SHP77 treated with DMSO at 0.1 percent for 48 hours (cell line): ENCODE data around the gene SHOC2.

Experiments used
- DNase-seq: peaks from one replicate; lab custom pipeline; 2025; lab: John Stamatoyannopoulos, UW

SHOC2 gene

DNA sequence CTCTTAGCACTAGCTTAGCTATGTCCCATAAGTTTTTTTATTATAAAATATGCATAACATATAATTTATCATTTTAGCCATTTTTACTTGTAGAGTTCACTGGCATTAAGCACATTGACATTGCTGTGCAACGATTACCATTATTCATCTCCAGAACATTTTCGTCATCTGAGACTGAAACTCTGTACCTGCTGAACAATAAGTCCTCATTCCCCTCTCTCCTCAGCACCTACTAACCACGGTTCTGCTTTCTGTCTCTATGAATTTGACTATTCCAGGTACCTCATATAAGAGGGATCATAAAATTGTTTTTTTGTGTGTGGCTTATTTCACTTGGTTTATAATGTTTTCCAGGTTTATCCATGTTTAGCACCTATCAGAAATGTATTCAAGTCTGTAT, 64.1 kb downstream of the SHOC2 start:
- no peak for DNase-seq

DNA sequence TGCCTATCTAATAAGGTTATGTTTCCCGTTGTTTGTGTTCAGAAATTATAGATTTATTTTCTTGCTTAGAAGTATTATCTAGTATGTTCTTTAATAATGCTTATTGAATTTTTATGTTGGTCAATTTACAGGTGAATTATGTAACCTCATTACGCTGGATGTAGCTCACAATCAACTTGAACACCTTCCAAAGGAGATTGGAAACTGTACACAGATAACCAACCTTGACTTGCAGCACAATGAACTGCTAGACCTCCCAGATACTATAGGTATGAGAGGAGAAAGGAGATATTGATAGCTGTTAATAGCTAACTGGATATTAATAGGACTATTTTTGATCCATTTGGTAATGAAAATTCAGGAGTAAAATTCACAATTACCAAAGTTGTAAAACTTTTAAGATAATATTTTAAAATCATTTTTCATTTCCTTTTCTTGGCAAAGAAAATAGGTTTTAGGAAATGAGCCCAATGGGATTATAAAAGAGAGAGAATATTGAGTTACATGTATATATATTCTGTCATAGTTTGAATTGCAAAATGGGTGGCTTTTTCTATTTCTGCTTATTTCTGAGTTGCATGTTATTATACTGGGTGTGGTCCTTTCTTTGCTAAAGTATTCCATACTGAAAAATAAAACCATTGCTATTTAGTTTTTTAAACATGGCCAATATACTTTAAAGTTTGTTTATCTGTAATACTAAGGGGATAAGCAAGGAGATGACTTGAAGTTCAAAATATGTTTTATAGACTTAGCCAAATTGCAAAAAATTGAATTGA, 66.3 kb downstream of the SHOC2 start:
- DNase-seq = no peak

DNA sequence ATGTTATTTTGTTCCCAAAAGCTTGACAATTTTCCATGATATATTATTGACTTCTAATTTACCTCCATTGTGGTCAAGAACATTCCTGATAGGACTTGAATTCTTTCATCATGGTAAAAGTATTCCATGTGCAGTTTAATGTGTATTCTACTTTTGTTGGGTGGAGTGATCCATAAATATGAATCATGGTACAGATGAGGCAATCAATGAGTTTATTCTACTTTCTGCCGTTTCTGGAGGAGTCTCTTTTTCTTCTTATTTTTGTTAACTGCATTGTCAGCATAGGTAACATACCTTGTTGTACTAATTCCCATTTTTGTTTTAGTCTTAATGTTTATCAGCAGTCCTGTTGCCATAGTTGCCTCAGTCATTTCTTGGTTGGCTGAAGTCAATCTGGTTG, 69.6 kb downstream of the SHOC2 start:
- no peak for DNase-seq

DNA sequence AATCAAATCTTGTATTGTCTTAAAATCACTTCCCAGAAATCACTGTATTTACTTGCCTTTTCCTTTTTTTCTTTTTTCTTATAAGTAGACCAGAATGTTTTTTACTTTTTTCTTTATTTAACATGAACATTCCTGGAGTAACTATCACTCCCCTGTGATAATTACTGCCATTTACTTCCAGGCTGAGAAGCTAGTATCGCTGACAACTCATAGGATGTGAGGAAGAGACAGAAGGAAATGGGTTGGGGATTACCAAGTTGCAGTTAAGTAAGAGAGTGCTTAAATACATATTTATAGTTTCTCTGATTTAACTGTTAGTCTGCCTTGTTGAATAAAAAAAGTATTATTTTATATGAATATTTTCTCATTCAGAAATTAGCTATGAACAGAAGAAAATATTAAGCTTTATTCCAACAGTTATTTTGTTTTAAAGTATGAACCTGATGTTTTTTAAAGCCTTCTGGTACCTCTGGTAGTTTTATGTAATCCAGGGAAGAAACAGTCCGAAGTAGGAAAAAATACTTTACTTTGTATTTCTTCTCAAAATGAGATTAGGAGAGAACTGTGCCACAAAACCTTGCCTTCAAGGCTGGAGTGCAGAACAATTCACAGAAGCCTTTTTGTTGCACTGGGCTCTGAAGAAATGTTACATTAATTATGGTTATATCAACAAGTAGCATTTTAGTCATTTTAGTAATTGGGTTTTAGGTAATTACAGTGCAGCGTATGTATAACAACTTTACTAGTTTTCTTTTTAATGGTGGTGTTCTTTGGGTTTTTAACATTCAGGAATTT, 72.8 kb downstream of the SHOC2 start:
- DNase-seq = no peak

DNA sequence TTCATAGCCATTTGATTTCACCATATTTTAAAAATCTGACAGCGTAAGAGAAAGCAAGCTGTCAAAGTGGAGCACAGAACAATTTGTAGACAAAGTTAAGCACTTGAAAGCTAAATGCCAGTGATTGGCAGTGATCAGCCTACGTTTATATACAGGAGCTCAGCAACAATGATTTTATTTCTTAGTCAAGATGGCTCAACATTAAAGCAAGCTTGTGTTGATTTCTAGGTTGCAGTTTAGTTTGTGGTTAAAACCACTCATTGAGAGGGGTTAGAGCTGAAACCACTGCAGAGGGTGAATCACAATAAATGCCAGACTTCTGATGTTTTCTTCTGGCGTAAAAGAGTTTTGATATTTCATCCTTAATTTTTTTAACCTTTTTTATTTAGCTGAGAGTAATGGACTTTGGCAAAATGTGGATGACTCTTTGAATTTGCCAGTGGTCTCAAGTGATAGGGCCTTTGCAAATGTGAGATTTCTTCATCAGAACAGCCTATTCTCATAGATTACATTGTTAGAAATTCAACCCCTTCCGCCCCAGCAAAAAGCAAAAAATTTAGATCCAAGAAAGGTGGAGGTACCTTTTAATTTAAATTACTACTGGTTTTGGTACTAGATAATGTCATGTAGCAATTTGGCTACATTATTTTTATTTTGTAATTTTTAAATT, 73.8 kb downstream of the SHOC2 start:
- DNase-seq = no peak

DNA sequence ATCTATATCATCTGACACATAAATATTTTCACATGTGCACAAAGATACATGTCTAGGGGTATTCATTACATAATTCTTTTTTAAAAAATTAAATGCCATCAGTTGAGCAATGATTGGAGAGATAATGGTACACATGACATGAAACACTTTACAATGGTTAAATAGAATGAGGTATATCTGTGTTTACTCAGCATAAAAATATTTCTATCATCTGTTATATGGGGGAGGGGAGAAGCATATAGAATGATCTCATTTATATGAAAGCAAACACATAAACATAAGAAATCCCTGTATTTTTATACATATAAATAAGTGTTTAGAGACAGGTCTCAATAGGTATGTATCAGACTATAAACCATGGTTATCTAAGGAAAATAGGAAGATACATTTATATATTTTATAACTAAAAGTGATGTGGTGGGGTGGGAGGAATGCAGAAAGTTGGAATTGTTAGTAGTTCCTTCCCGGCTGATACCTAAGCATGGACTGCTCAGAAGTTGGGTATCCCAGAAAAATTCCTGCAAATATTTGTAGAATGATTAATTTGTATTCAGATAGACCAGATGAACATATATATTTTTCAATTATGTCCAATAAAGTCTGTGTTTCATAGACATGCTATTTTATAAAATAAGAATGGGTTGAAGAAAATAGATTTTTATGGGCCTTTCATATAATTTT, 75.1 kb downstream of the SHOC2 start:
- DNase-seq = no peak

DNA sequence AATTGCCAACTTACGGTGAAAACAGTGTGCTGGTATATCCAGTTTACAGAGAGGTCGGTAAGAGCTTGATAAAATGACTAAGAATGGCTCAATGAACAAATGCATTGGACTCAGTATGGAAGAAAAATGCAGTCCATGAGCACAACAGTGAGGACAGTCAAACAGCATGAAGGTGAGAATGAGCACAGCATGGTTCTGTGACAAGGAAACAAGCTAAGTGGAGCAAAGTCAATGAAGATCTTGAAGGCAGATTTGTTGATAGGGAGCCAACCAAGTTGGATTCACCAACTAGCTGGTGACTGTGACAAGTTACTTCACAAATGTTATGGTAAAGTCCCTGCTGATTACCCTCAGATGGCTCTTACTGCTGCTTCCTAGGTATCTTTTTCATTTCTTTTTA, 75.9 kb downstream of the SHOC2 start:
- no peak for DNase-seq

DNA sequence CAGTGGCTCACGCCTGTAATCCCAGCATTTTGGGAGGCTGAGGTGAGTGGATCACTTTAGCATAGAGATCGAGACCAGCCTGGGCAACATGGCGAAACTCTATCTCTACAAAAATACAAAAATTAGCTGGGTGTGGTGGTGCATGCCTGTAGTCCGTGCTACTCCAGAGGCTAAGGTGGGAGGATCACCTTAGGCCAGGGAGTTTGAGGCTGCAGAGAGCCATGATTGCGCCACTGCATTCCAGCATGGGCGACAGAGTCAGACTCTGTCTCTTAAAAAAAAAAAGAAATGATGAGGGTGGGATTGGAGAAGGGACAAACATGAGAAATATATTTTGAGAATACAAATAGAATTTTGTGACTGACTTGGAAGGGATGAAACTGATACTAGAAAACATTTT, 76.9 kb downstream of the SHOC2 start:
- no peak for DNase-seq

DNA sequence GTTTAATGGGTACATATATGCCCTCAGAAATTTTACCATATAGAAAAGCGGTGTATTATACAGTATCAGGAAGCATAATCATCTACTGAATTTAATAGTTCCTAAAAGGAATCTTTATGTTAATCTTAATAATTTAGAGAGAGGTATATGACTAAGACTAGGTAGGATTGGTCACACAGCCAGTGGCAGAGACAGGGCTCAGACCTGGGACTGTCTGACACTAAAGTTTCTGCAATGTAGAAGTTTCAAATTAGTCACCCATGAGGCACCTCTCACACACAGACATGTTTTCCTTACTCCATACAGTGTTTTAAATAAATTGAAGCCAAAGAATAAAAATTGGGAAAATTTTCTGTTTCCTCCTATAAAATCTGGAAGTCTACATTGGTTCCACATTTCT, 84.6 kb downstream of the SHOC2 start:
- DNase-seq = no peak

DNA sequence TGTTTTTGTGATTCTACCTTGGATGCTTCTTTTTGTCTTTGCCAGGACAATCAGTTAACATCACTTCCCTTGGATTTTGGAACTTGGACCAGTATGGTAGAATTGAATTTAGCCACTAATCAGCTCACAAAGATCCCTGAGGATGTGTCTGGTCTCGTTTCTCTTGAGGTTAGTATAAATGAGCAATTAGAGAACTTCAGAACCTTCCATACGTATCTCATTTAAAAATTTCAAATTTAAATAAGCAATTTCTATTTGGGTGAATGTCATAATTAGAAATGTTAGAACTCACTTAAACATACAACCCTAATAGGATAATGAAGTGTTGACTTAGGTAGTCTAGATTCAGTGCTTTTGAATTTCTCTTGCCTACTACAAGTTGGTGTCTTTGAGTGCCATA, 88.1 kb downstream of the SHOC2 start:
- DNase-seq = no peak

DNA sequence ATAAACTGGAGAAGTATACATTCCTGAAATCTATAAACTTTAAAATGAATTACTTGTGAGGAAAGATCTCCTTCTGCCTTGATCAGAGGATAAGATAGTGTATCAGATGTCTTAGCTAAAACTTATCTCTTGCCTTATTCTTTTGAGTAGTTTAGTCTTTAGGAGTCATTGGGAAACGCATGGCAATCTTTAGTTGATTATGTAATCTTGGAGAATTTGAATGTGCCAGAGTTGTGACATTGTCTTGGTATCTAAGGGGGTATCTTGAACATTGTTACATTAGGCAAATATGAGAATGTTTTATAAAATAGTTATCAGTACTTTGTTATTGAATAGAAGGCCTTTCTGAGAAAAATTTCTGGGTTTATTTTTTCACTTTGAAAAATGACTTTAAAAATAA, 95.8 kb downstream of the SHOC2 start:
- DNase-seq = no peak

DNA sequence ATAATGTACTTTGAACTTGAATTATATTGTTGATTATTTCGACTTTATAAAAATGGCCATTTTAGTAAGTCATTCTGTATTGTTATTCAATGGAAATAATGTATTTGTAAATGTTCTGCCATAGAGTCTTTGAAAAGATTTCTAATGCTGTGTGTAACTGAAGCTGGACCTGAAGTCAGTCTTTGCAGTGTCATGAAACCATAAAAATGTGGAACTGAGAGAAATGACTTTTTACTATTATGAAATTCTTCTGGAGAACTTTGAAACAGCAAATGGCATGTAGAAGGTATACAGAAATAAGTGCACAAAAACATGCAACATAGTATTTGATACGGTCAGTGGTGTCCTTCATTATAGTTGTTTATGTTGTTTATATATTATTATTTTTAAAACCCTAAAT, 97.7 kb downstream of the SHOC2 start:
- DNase-seq = no peak

DNA sequence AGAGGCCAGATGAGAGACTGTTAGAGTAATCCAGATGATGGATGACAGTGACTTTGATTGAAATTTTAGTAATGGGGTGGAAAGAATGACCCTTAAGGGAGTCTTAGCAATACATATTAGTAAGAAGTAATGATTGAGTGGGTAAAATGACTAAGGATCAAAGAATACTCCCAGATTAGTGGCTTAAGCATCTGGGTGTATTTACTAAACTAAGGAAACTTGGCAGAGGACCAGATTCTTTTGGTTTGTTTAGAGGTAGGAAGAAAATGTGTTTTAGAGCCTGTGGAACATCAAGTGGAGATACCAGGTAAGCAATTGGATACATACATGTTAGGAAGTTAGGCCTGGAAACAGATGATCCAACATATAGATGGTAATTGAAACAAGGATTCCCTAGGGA, 98.6 kb downstream of the SHOC2 start:
- no peak for DNase-seq

DNA sequence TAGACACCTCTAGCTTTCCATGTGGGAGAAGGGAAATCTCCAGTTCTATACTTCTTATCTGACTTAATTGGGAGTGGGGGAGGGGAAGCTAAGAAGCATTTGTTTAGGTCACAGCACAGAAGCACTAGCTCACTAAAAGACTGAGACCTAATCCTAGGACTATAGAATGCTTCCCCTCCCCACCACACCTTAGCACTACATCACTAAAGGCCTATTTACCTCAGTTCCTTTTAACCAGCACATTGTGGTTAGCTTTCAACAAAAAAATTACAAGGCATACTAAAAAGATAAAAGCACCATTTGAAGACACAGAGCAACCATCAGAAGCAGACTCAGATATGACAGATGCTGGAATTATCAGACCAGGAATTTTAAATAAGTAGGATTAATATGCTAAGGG, 103.7 kb downstream of the SHOC2 start:
- DNase-seq = no peak

DNA sequence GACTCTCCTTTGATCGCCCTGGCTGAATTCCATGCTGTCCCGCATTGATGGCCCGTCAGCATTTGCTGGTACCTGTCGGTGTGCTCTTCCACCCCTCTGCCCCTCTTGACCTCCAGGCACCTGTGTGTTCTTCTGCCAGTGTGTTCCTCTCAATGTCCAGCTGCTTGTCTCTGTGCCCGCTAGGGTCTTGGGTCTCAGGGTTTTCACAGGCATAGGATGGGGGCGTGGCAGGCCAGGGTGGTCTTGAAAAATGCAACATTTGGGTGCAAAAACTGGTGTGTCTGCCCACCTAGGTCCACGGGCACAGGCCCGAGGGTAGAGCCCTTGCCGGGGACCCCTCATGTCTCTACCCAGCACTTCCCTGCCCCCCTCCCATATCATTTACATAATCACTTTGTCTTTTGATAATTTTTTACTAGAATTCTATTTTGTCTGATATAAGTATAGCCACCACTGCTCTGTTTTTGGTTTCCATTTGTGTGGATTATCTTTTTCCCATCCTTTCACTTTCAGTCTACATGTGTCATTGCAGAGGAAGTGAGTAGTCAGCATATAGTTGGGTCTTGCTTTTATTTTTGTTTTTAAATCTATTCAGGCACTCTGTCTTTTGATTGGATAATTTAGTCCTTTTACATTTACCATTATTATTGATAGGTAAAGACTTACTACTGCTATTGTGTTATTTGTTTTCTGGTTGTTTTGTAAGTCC, 110.8 kb downstream of the SHOC2 start:
- DNase-seq = no peak

DNA sequence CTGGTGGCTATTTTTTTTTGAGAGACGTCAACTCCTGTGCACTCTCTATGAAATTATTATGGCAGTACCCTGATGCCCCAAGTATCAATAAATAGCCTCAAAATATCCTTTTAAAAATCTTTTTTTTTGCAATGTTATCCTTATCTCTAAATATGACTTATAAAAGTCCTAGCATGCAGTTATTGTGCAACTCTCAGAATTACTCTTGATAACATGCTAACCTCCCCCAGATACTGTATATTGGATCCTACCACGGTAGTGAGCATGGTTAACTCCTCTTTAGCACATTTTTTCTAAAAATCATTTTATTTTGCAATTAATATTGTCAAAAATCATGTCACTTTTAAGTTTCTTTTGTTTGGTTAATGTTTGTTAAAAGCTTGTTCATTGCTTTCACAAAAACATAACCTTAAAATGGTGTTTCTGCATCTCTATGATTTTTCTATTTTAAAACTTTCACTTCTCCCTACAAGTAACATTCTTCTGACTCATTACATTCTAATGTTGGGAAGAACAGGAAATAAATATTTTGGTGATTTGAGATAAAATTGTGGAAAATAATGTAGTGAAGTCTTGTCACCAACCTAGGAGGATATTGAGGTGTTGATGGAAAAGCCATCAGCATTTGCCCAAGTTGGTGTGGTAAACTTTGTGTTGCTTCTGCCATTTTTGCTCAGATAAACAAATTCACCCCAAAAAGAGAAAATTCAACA, 115.3 kb downstream of the SHOC2 start:
- no peak for DNase-seq

DNA sequence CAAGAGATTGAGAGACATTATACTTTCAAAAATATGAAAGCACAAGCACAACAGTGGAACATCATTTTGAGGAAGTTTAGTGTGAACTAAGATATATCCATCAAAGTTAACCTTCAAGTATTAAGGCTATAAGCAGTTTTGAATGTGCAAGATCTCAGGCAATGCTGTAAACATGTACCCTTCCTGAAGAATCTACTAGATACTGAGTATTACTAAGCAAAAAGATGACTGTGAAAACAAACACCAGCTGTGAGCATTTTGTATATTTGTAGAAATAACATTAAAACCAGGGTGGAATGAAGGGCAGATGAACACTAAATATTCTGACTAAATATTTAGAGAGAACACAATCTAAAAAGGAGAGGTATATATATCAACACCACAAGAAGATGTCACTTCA, 116.1 kb downstream of the SHOC2 start:
- no peak for DNase-seq

DNA sequence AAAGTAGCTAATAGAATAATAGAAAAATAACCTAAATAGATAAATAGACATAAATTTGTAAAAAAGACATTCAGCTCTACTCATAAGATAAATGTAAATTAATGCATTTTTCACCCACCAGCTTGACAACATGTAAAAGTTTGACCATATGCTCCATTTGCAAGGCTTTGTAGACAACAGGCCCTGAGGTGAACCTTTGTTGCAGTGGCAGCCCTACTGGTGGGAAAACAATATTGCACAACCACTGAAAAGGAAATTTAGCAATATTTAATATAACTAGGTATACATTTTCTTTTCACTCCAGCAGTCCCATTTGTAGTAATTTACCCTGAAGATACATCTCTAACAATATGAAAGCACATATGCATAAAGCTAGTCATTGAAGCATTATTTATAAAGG, 118.5 kb downstream of the SHOC2 start:
- no peak for DNase-seq

DNA sequence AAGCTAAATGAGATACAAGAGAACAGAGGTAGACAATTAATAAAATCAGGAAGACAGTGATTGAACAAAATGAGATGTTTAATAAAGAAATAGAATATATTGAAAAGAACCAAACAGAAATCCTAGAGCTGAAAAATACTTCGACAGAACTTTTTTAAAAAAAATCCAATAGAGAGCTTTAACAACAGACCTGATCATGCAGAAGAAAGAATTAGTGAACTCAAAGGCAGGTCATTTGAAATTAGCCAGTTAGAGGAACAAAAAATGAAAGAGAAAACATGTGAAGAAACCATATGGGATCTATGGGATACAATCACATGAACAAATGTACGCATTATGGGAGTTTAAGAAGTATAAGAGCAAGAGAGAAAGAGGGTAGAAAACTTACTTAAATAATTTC, 120.1 kb downstream of the SHOC2 start:
- DNase-seq = no peak

DNA sequence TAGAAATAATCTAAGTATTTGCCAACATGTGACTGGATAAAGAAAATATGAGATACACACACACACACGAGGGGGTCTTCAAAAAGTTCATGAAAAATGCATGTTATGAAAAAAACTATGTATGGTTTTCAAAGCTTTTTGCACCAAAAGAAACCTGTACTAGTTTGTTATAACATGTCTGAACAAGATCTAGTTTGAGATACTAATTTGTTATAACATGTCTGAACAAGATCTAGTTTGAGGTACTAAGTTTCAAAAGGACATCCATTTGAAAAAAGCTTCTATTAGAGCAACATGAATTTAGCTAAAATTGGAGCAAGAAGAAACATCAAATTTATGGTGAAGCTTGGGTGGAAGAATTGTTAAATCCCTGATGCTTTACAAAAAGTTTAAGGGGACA, 137.6 kb downstream of the SHOC2 start:
- DNase-seq = no peak
